Panc1 (cell line): ENCODE data around the gene CAMK1D. TPM values are rescaled to one million over a fixed set of nuclear protein-coding genes. Genes with fewer than 3 reads are reported as not detected.

ENCODE experiments used
- ATAC-seq: fragments of 200-7000 bp; cut with Tn5 transposase; 2 replicates; pipeline ENCODE4 v1.9.1; 2020; ENCODE audit warnings: mild to moderate bottlenecking, moderate library complexity
- BruUV-seq: library from RNA; stranded (reverse); fragments of 400-500 nt; replicated peaks from 2 replicates; lab custom pipeline; 2021; lab: Mats Ljungman, UMichigan
- CTCF ChIA-PET: fragments of 300-600 bp; sonication (Branson Sonifier 250); formaldehyde crosslinking; loops from one replicate; lab custom pipeline; 2022; ENCODE audit warnings: antibody characterized with exemption; lab: Charles Lee
- POLR2A ChIA-PET: fragments of 300-600 bp; sonication (Branson Sonifier 250); formaldehyde crosslinking; loops from one replicate; lab custom pipeline; 2022; ENCODE audit warnings: antibody characterized with exemption; lab: Charles Lee
- DNase-seq: peaks from one replicate; pipeline ENCODE4 v3.0.0-alpha.2; 2010; ENCODE audit warnings: low read depth, low spot score
- H3K27ac ChIP-seq: 2 replicates; pipeline ENCODE4 v1.5.1; 2011; ENCODE audit warnings: mild to moderate bottlenecking, low read length, inconsistent platforms
- H3K27me3 ChIP-seq: fragments of 200-500 bp; sonication (Bioruptor generic); 2 replicates; pipeline ENCODE4 v1.6.0; 2014; ENCODE audit warnings: low read length, inconsistent platforms; ENCODE audit not compliant: control insufficient read depth, insufficient read depth
- H3K36me3 ChIP-seq: fragments of 200-500 bp; sonication (Bioruptor generic); 2 replicates; pipeline ENCODE4 v1.5.1; 2014; ENCODE audit warnings: inconsistent platforms, mild to moderate bottlenecking, low read length, moderate library complexity; ENCODE audit not compliant: control insufficient read depth, insufficient read depth
- H3K4me1 ChIP-seq: 2 replicates; pipeline ENCODE4 v1.5.1; 2011; ENCODE audit warnings: inconsistent platforms, mild to moderate bottlenecking, low read length, moderate library complexity; ENCODE audit not compliant: control insufficient read depth, insufficient read depth
- H3K4me3 ChIP-seq, 2 experiments: 2 replicates each; pipeline ENCODE4 v1.5.1; 2011 to 2012; ENCODE audit warnings: low read depth in 2 of 2, low read length in 2 of 2, mild to moderate bottlenecking in 2 of 2, inconsistent platforms in 1 of 2, moderate library complexity in 1 of 2
- H3K9me3 ChIP-seq: fragments of 200-500 bp; sonication (Bioruptor generic); 2 replicates; pipeline ENCODE4 v1.5.1; 2014; ENCODE audit warnings: low read depth, mild to moderate bottlenecking, inconsistent platforms, low read length, moderate library complexity; ENCODE audit not compliant: control insufficient read depth, insufficient read depth
- CTCF ChIP-seq: fragments of 450-650 bp; IDR thresholded peaks from 2 replicates; pipeline ENCODE4 v1.5.1; 2017; ENCODE audit warnings: mild to moderate bottlenecking
- POLR2AphosphoS5 ChIP-seq: IDR thresholded peaks from 2 replicates; pipeline ENCODE4 v1.6.1; 2012; ENCODE audit warnings: mild to moderate bottlenecking, low read depth, low read length, moderate library complexity
- REST ChIP-seq, 2 experiments: IDR thresholded peaks; 2 replicates each; pipeline ENCODE4 v1.6.1; 2011 to 2012; ENCODE audit warnings: low read depth in 2 of 2, control low read depth in 1 of 2, low read length in 1 of 2, mild to moderate bottlenecking in 1 of 2, moderate library complexity in 1 of 2; ENCODE audit not compliant: insufficient read depth in 1 of 2
- SIN3A ChIP-seq: IDR thresholded peaks from 2 replicates; pipeline ENCODE4 v1.6.1; 2012; ENCODE audit warnings: low read depth, mild to moderate bottlenecking, low read length, moderate library complexity, borderline replicate concordance; ENCODE audit not compliant: insufficient read depth
- TCF7L2 ChIP-seq: IDR thresholded peaks from 2 replicates; pipeline ENCODE4 v1.6.1; 2011; ENCODE audit warnings: mild to moderate bottlenecking, low read depth, low read length, inconsistent platforms
- in situ Hi-C: cut with HindIII; loops from 2 replicates; pipeline ENCODE4 v1.10.0; 2016; ENCODE audit warnings: low sequenced_read_pairs, low pct_unique_long_range_greater_than_20kb
- intact Hi-C: fragments of 100-400 bp; cut with micrococcal nuclease; formaldehyde crosslinking; loops from one replicate; pipeline ENCODE4 v1.10.0; 2022; ENCODE audit not compliant: unreplicated experiment
- total RNA-seq: library from RNA; stranded (reverse); gene quantifications from one replicate; pipeline ENCODE4 v1.2.1, GENCODE V29; 2021; ENCODE audit not compliant: unreplicated experiment

Gene CAMK1D
- total RNA-seq, 1 experiment from 2014 or later: 5.7 TPM

- H3K4me3 ChIP-seq: no peak overlapping the region
- intact Hi-C loops (no loop called here), in situ Hi-C loops (no loop called here)
- no peak for TF ChIP-seq CTCF
- no peak for TF ChIP-seq TCF7L2
- TF ChIP-seq SIN3A: no peak
- no peak for TF ChIP-seq POLR2AphosphoS5
- no peak for TF ChIP-seq REST (IDR thresholded peaks at IDR 0.05; ENCODE audit: insufficient read depth in 1 of 2, low read depth in 2 of 2, low read length in 1 of 2)
- no peaks in the 10 kb centered on the region for H3K9me3 ChIP-seq
- ATAC-seq (no peak), DNase-seq (no peak)
- H3K27ac ChIP-seq: no peak overlapping the region
- BruUV-seq: no TSS peak
- H3K27me3 ChIP-seq: no peaks in the 10 kb centered on the region
- POLR2A ChIA-PET: no interaction called here
- no peaks in the 10 kb centered on the region for H3K4me1 ChIP-seq
- CTCF ChIA-PET: no interaction called here
- H3K36me3 ChIP-seq: no peaks in the 10 kb centered on the region
Measured at GRCh38 chr10:12397147-12397896, 48.0 kb downstream of the CAMK1D start.

- ChIA-PET CTCF (no interaction called here), POLR2A (no interaction called here)
- intact Hi-C loops (no loop called here), in situ Hi-C loops (no loop called here)
- H3K4me3 ChIP-seq: no peak overlapping the region
- ATAC-seq (no peak), DNase-seq (no peak)
- BruUV-seq: no TSS peak
- H3K27me3 ChIP-seq: no peaks in the 10 kb centered on the region
- no peaks in the 10 kb centered on the region for H3K4me1 ChIP-seq
- no peaks in the 10 kb centered on the region for H3K9me3 ChIP-seq
- no peak overlapping the region for H3K27ac ChIP-seq
- no peaks in the 10 kb centered on the region for H3K36me3 ChIP-seq
- no peak for TF ChIP-seq CTCF
- TF ChIP-seq REST (IDR thresholded peaks at IDR 0.05; ENCODE audit: insufficient read depth in 1 of 2, low read depth in 2 of 2, low read length in 1 of 2): no peak
- TF ChIP-seq POLR2AphosphoS5: no peak
- no peak for TF ChIP-seq SIN3A
- TF ChIP-seq TCF7L2: no peak
Measured at GRCh38 chr10:12397941-12398340, 48.6 kb downstream of the CAMK1D start.
